LoVo (cell line): ENCODE data around the gene HOXA9.
A peak's percentile ranks its signal among the peaks of the same experiment; 100 is the strongest.

Source experiments
- DNase-seq: peaks from one replicate; pipeline ENCODE4 v3.0.0-alpha.2; 2016; ENCODE audit warnings: low spot score

The HOXA9 gene

DNA sequence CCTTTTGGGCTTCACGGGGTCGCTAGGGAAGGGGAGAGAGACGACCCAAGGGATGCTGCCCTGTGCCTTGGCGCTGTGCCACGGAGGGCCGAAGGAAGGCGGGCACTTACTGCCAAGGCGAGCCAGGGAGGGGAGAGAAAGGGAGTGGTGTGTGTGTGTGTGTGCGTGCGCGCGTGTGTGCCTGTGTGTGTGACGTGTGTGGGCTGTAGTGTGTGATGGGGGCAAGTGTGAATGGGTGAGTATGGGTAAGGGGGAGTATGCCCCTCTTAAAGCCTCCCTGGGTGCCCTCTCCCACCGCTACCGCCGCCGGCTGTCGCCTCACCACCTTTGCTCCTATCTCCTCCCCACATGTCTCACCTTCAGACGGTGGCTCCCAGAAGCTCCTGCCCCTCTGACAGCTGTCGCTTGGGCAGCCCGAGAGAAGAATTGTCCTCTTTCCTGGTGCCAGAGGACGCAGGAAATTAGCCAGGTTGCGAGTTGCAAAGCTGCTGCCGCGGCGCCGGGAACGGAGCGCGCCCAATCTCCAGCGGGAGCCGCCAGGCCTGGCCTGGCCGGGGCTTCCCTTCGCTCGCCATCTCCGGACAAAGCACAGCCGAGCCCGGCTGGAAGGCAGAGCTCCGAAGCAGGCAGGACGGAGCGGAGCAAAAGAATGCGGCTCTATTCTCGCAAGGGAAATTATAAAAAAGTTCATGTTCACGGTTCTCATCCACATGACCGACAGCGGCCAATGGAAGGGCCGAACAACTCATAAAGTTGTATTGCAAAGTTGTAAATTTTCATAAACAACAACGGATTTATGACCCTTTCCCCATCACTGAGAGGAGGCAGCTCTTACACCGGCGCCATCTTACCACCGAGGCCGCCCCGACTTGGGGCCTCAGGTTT lies 13.2 kb downstream of the HOXA9 start, which contains the start of gene HOXA3:
TSS of gene HOXA3 (minus strand) at position 653 of the 885 bp plus-strand sequence. CDS start 41,943 bp downstream, outside the sequence.
- peak; percentile 94 for DNase-seq

GRCh38 chr7:27151341-27151930 lies 13.9 kb downstream of the HOXA9 start:
- peak; percentile 22 for DNase-seq

DNA sequence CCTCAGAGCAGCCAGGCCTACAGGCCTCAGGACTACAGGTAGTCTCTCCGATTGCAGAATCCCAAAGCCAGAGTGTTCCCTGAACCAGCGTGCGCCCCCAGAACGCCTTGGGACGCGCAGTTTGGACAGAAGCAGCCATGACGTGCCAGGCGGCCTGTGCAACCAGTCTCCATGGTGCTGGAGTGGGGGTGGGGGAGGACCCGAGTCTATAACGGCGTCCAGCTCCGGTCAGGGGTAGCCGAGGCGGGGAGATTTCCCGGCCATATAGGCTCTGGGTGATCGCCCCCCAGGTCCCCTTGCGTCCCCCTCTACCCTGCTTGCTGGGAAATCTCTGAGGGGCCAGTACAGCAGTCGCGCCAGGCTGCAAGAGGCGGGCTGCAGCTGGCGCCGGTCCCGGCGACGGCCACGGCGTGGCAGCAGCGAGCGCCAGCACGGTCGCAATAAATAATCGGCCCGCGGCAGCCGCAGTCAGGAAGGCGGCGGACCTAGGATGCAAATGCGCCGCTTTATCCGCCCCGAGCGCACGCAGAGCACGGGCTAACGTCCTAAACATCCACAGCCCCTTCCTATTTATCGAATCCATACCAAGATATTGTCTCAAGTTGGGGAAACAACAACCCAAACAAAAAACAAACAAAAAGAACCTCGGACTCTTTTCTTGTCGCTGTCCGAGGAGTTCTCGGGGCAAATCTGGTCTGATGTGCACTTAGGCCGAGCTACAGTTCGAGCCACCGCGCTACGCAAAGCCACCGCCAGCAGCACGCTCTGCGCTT lies 14.6 kb downstream of the HOXA9 start:
- peak; percentile 91 for DNase-seq

- no peak for DNase-seq
Measured at GRCh38 chr7:27149842-27150567, 15.3 kb downstream of the HOXA9 start.

DNA sequence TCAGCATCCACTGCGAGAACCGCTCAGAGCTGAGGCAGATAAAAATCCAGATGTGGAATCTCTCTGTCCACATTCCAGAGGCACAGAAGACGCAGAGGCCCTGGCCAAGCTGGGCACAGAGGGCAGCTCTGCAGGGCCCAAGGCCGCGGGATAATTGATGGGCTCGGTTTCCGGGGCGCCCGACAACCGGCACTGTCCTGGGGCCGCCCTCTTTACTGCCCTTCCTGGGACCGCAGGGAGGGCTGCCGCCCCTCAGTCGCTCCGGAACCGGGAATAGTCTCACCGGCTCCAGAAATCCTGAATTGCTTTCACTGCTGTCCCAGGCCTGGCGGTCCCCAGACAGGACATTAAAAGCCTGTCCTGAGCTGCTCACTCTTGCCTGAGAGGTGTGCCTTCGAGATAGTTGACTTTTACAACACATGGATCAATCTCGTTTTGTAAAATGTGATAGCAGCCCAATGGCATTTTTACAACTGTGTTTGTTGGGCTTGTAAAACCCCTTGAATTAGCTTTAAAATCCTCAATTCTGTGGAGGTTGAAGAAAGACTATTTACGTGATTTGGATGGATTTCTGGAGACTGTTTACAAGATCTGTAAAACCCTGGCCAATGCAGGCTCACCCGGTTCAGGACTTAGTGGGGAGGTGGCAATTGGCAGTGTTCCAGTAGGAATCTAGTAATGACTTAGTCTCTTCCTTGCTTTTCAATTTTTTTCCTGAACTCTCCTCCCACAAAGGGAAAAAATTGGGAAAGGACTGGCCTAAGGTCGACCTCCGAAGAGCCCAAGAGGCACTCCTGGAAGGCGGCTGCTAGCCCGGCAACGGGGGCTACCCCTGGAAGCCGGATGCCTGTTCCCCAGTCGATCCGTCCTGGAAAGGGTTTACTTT lies 16.3 kb downstream of the HOXA9 start:
- DNase-seq: peak; percentile 85

DNA sequence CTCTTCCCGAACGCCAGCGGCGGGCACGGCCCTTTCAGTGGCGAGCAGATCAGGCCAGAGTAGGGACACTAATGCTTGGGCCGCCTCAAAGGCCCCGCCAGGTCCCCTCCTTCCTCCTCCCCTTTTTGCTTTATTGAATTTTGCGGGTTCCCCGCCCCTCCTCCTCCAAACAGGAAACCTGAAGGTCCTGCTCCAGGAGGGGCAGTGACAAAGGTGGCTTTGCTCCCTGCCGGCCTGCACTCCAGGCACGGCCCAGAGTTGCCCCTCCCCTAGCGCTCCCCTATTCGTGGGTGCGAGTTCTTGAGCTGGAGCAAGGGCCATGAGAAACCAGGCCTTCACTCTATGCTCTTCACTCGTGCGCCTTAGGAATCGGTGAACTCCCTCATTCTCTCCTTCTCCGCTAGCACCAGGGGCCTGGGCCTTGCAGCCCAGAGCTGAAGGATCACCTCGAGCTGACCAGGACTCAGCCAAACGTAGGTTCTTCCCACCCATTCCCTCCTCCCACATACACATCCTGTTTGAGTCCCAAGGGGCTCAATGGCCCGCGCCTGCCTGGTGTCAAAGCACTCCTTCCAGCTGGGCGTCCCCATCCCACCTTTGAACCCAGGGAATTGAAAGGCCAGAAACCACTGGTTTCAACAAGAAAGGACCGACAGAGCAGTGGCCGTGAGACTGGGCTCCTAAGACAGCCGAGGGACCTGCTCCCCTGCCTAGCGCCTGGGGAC lies 17.1 kb downstream of the HOXA9 start:
- no peak for DNase-seq

DNA sequence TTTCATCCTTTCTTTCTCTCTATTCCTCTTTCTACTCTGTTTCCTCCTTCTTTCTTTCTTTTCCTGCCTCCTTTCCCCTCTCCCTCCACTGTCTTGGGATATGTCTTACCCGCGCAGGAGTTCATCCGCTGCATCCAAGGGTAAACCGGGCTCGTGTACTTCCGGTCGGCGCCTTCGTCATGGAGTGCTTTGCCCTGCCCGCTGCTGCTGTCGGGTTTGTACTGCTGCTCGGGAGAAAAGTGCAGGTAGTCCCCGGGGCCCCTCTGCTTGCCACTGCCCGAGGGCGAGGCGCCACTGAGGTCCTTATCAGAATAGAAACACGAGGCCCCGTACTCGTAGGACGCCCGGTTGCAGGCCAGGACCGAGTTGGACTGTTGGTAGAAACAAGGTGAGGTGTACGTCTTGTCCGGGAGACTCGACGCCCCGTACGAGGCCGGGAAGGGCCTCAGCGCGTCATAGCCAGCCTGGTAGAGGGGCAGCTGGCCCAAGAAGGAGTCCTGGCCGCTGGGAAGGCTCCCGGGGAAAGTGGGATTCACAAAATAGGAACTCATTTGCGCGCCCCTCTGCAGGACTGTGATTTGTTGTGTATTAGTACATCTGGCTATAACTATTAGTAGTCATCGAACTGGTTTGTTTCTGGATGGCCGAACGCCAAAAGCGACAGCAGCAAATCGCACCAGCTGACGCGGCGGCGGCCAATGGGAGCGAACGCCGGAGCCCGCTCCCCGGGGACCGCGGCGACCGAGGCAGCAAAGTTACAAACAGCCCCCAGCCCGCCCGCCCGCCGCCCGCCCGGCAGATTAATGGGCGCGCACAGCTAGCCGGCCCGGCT lies 17.9 kb downstream of the HOXA9 start, which contains the start of gene HOXA6:
TSS of gene HOXA6 (minus strand) at position 576 of the 832 bp plus-strand sequence. CDS start at position 551, 25 bp downstream.
- DNase-seq: no peak

- no peak for DNase-seq
Measured at GRCh38 chr7:27146491-27147198, 18.7 kb downstream of the HOXA9 start.

DNA sequence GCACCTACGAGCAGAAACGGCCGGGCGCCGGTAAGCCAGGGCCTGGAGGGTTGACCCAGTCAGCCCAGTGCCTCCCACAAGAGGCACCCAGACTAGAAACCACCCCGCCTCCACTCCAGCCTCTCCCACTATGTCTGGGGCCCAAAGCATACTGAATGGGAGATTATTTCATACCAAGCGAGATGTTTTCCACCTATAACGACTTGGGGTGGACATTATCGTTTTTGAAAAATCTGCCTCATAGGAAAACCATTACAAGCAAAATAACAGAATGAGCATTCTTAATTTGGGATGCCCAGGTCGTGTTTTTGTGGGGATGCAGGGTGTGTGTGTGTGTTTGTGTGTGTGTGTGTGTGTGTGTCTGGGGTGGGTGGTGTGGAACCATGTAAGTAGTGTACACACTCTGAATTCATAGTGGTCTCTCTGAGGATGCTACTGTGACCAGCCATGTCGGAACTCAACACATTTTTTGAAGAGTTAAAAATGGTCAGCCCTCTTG lies 19.4 kb downstream of the HOXA9 start:
- DNase-seq: no peak

GRCh38 chr7:27145165-27145913 lies 20.0 kb downstream of the HOXA9 start:
- no peak for DNase-seq

GRCh38 chr7:27144781-27145164 lies 20.6 kb downstream of the HOXA9 start:
- no peak for DNase-seq

- DNase-seq: no peak
Measured at GRCh38 chr7:27143950-27144780, 21.2 kb downstream of the HOXA9 start.

- DNase-seq: no peak
Measured at GRCh38 chr7:27143023-27143949, 22.1 kb downstream of the HOXA9 start, which contains the start of gene HOXA5. Gene HOXA5, minus strand, starts transcription at chr7:27143681. Its CDS starts 74 bp downstream, at chr7:27143607.

GRCh38 chr7:27142580-27143022 lies 22.7 kb downstream of the HOXA9 start:
- DNase-seq: no peak

DNA sequence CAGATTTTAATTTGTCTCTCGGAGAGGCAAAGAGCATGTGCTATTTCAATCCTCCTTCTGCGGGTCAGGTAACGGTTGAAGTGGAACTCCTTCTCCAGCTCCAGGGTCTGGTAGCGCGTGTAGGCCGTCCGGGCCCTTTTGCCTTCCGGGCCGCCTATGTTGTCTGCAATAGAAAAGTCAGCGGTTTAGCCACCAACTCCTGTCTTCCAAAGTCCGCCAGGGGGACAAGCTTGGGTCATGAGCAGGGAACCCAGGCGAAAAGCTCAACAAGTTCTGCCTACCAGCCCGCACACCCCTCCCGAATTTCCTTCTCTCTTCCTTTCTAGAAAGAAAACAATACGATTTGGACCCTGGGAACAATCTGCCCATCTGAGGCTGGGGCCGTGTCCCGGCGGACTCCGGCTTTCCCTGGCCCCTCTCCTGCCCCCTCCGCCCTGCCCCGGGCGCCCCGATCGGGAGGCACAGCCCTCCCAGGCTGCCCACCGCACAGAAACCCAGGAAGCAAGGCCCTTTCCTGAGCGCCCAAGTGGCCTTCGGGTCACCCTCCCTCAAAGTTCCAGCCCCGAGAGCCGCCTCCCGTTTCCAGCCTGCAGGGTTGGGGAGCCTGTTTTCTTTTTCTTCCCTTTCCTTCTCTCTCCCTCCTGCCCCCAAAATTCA lies 23.3 kb downstream of the HOXA9 start:
- DNase-seq: no peak
